Activated B cell treated with CpG ODN at 0.5 μM for 24 hours (primary cell): ENCODE data around the gene TMEM63A. TPM values are rescaled to one million over a fixed set of nuclear protein-coding genes. Genes with fewer than 3 reads are reported as not detected.

Experiments
- ATAC-seq: fragments of 200-7000 bp; cut with Tn5 transposase; one replicate; pipeline ENCODE4 v1.10.0; 2021; ENCODE audit warnings: low read depth, mild to moderate bottlenecking, moderate library complexity
- CTCF ChIA-PET: fragments of 350-600 bp; sonication (Branson Sonifier 250); formaldehyde crosslinking; loops from one replicate; lab custom pipeline; 2021; ENCODE audit warnings: antibody characterized with exemption; lab: Charles Lee
- POLR2A ChIA-PET: fragments of 350-600 bp; sonication (Branson Sonifier 250); formaldehyde crosslinking; loops from one replicate; lab custom pipeline; 2021; ENCODE audit warnings: antibody characterized with exemption; lab: Charles Lee
- DNase-seq: peaks from one replicate; pipeline ENCODE4 v3.0.0; 2022
- H3K27ac Mint-ChIP-seq: one replicate; pipeline ENCODE4 v1.8.0; 2020; ENCODE audit warnings: mixed read lengths
- H3K27me3 Mint-ChIP-seq: one replicate; pipeline ENCODE4 v1.8.0; 2021; ENCODE audit warnings: mixed read lengths
- H3K36me3 Mint-ChIP-seq: one replicate; pipeline ENCODE4 v1.8.0; 2021; ENCODE audit warnings: low read depth, mixed read lengths
- H3K4me1 Mint-ChIP-seq: one replicate; pipeline ENCODE4 v1.8.0; 2021; ENCODE audit warnings: mixed read lengths
- H3K4me3 Mint-ChIP-seq: one replicate; pipeline ENCODE4 v1.8.0; 2020; ENCODE audit warnings: mild to moderate bottlenecking, mixed read lengths
- H3K9me3 Mint-ChIP-seq: one replicate; pipeline ENCODE4 v1.8.0; 2020; ENCODE audit warnings: mixed read lengths
- intact Hi-C: fragments of 100-400 bp; cut with micrococcal nuclease; formaldehyde crosslinking; loops from one replicate; pipeline ENCODE4 v1.15.1; 2024
- total RNA-seq: library from RNA; stranded (reverse); gene quantifications from 2 replicates; pipeline ENCODE4 v1.2.3, GENCODE V29; 2022
- TF ChIP-seq, protein P1 (sequence below): fragments of 200-600 bp; IDR thresholded peaks from one replicate; pipeline ENCODE4 v1.8.0; 2022; ENCODE audit warnings: antibody characterized with exemption, mild to moderate bottlenecking

Gene TMEM63A
- total RNA-seq, 1 donor from 2014 or later = 74.5 TPM

DNA sequence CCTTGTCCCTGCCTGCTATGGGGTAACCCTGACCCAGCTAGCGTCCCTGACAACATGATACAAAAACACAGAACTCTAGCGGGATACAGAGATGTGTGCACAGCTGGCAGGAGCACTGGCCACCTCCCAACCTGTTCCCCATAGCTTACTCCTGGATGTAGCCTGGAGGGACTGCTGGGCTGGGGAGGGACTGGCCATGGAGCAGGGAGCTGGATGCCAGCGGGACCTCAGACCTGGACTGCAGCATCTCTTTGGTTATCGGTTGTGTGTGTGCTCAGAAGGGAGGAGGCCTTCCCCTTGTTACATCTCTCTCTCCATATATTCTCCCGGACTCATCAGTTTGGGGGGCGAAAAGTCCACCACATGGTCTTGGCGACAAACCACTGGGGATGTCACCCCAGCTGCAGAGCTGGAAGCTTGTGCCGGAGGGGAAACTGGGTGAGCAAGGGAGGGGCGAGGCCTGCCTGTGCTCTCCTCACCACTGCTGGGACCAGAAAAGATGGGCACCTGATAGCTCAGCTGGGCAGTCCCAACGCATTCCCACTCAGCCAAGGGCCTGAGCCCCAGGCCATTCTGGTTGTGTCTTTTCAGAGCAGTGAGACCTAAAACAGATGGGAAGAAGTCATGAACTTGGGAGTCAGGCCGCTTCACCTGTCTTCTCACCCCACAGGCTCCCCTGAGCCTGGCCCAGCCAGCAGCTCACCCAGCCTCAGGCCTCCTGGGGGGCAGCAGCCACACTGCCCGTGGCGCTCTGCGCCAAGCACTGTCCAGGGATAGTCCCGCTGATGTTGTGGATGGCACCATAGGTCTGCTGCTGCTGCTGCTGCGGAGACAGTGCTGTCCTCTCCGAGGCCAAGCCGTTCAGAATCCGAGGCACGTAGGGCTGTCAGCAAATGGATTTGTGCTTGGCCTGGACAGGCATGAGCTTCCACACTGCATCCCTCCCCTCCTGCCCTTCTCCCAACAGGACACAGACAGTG lies 35.6 kb downstream of the TMEM63A start:
- Mint-ChIP-seq H3K9me3 (no peaks in the 10 kb centered on the region), H3K27ac (peak overlapping the region; percentile 71), H3K27me3 (no peaks in the 10 kb centered on the region), H3K4me3 (peak overlapping the region; percentile 11), H3K36me3 (peaks cover 25% of the 10 kb centered on the region), H3K4me1 (peaks cover 53% of the 10 kb centered on the region)
- POLR2A ChIA-PET = interaction anchor here (0.6 to 3.9 kb wide), 4 partner anchors 35 to 69 kb away, joined by 4 to 37 read pairs (median 6); partner anchors contain the start of genes SRP9 and TMEM63A
- CTCF ChIA-PET = interaction anchor here (1.4 kb wide), 1 partner anchor 192 kb away, joined by 3 read pairs; no protein-coding TSS in a partner anchor
- ATAC-seq (no peak), DNase-seq (no peak)
- TF ChIP-seq, protein P1, sequence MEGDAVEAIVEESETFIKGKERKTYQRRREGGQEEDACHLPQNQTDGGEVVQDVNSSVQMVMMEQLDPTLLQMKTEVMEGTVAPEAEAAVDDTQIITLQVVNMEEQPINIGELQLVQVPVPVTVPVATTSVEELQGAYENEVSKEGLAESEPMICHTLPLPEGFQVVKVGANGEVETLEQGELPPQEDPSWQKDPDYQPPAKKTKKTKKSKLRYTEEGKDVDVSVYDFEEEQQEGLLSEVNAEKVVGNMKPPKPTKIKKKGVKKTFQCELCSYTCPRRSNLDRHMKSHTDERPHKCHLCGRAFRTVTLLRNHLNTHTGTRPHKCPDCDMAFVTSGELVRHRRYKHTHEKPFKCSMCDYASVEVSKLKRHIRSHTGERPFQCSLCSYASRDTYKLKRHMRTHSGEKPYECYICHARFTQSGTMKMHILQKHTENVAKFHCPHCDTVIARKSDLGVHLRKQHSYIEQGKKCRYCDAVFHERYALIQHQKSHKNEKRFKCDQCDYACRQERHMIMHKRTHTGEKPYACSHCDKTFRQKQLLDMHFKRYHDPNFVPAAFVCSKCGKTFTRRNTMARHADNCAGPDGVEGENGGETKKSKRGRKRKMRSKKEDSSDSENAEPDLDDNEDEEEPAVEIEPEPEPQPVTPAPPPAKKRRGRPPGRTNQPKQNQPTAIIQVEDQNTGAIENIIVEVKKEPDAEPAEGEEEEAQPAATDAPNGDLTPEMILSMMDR = no peak
- intact Hi-C loops = loop anchor here (5.0 kb wide), 3 partner anchors 34 to 294 kb away; partner anchors contain the start of gene EPHX1

DNA sequence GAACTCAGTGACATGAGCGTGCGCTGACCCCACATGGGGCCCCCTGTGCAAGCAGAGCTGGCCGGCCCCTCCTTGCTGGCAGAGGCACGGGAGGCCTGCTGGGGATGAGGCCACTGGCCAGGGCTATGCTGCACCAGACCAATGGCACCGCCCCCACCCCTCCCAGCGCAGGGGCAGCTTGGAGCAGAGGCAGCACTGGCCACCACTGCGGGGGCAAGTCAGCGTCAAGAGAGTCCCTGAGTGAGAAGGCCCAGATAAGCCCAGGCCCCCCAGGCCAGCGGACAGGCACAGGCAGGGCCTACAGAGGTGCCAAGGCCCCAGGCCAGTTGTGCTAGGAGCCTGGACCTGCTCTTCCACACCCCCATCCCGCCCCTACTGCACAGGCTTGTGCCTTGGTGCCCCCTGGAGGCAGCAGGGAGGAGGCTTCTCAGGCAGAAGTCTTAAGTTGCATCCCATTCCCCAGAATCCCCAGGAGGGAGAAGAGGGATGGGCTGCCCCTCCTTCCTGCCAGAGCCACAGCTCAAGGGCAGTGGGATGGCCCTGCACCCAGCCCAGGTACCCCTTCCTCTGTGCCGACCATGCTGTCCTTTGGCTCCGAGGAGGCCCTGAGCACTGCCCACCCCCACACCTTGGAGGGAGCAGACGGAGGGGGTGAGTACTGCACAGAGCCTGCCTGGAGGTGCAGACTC lies 36.5 kb downstream of the TMEM63A start:
- ChIA-PET POLR2A (interaction anchor here (1.7 to 2.1 kb wide), 2 partner anchors 37 to 68 kb away, joined by 6 read pairs; partner anchors contain the start of genes SRP9 and TMEM63A), CTCF (interaction anchor here (1.4 kb wide), 1 partner anchor 191 kb away, joined by 3 read pairs; no protein-coding TSS in a partner anchor)
- ATAC-seq = no peak
- Mint-ChIP-seq H3K27me3 (no peaks in the 10 kb centered on the region), H3K4me1 (peaks cover 47% of the 10 kb centered on the region), H3K9me3 (no peaks in the 10 kb centered on the region), H3K27ac (peak overlapping the region; percentile 56), H3K4me3 (no peak overlapping the region), H3K36me3 (peaks cover 19% of the 10 kb centered on the region)
- DNase-seq = no peak
- TF ChIP-seq, protein P1 = no peak
- intact Hi-C loops = loop anchor here (2.0 to 5.0 kb wide), 4 partner anchors 33 to 365 kb away; partner anchors contain the start of gene EPHX1

DNA sequence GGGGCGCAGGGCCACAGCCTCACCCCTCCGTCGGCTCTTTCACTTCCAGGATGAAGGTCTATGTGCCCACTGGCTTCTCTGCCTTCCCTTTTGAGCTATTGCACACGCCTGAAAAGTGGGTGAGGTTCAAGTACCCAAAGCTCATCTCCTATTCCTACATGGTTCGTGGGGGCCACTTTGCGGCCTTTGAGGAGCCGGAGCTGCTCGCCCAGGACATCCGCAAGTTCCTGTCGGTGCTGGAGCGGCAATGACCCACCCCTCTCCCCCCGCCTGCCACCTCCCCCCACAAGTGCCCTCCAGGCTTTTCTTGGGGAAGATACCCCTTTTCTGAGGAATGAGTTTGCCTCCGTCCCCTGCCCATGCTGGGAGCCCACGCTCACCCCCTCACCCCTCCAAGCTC lies 37.1 kb downstream of the TMEM63A start:
- H3K9me3 Mint-ChIP-seq = no peaks in the 10 kb centered on the region
- H3K36me3 Mint-ChIP-seq = peaks cover 19% of the 10 kb centered on the region
- TF ChIP-seq, protein P1 = no peak
- H3K27ac Mint-ChIP-seq = no peak overlapping the region
- peaks cover 41% of the 10 kb centered on the region for H3K4me1 Mint-ChIP-seq
- ChIA-PET POLR2A (interaction anchor here (2.1 kb wide), 1 partner anchor 37 kb away, joined by 6 read pairs; the partner anchor contains the start of gene TMEM63A), CTCF (interaction anchor here (1.4 kb wide), 1 partner anchor 190 kb away, joined by 3 read pairs; no protein-coding TSS in a partner anchor)
- intact Hi-C loops = loop anchor here (2.0 to 5.0 kb wide), 4 partner anchors 33 to 364 kb away; partner anchors contain the start of gene EPHX1
- DNase-seq (no peak), ATAC-seq (no peak)
- no peak overlapping the region for H3K4me3 Mint-ChIP-seq
- H3K27me3 Mint-ChIP-seq = no peaks in the 10 kb centered on the region

DNA sequence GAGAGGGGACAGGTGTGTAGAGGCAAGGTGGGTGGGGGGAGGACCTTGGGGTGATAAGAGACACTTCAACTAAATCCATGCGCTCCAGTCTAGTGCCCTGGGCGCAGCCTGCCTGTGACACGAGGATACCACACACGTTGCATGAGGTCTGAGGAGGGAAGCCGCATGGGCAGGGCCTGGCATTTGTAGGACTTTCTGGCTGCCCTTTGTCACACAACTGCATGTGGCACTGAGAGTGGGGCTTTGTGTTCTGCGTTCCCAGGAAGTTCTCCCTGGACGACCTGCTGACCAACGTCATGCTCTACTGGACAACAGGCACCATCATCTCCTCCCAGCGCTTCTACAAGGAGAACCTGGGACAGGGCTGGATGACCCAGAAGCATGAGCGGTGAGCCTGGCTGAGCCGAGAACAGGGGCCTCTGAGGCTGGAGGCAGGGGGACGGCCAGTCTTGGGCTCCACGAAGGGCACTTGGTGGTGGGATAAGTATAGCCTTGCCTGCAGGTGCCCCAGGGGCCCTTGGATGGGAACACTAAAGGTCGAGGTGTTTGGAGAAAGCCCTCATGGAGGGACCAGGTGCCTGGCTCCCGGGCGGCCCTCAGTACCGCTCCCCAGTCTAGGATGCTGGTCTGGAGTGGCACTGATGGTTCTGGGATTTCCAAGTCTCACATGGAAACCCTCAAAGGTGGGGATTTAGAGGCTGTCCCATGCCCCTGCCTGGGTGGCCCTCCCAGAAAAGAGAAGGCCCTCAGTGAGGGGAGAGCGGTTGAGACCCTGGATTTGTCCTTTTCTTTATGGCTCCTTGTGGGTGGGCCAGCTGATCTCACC lies 37.7 kb downstream of the TMEM63A start:
- ChIA-PET POLR2A (interaction anchor here (2.1 kb wide), 1 partner anchor 38 kb away, joined by 6 read pairs; the partner anchor contains the start of gene TMEM63A), CTCF (no interaction called here)
- Mint-ChIP-seq H3K27me3 (no peaks in the 10 kb centered on the region), H3K27ac (peak overlapping the region; percentile 50), H3K36me3 (peaks cover 17% of the 10 kb centered on the region), H3K9me3 (no peaks in the 10 kb centered on the region), H3K4me1 (peaks cover 35% of the 10 kb centered on the region), H3K4me3 (no peak overlapping the region)
- TF ChIP-seq, protein P1 = no peak
- ATAC-seq (no peak), DNase-seq (no peak)
- intact Hi-C loops = loop anchor here (2.0 to 5.0 kb wide), 4 partner anchors 32 to 364 kb away; partner anchors contain the start of gene EPHX1
